ENCODE data around the gene LRRC75A. TPM values are rescaled to one million over a fixed set of nuclear protein-coding genes. Genes with fewer than 3 reads are reported as not detected.

The LRRC75A gene
- total RNA-seq, 1 donor from 2014 or later, result 3.7 TPM

DNA sequence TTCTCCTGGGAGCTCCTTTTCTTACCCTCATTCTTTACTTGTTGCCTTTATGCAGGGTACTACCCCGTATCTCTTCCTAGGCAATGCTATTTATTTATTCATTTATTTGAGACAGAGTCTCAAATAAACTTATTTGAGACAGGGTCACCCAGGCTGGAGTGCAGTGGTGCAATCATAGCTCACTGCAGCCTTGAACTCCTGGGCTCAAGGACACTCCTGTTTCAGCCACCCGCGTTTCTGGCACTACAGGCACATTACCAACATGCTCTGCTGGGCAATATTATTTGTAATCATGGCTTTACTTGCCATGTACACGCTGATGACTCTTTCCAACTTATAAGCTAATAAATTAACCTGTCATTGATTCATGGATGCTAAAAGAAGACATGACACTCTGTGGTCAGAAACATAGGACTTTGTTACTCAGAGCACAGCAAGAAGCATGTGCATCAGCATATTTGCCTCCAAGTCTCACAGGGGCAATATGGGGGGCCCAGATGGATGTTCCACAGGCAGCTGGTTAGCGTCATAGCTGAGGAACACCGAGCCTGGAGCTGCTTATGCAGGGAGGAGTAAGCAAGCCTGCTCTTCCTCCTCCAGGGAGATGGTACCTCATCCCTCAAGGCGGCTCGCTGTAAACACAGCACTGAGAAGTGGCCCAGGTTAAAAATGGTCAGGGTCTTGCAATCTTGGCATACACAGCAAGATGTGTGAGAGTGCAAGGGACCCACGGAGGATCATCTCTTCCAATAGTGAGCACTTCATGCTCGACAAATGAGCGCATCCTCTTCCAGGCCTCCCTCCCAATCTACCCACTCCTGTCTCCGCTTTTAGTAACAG lies 4.2 kb upstream of the LRRC75A start:
- Histone ChIP-seq H3K36me3 (ENCODE audit: control insufficient read depth in 3 of 3, insufficient read depth in 3 of 3, low read length in 3 of 3) (no peaks in the 10 kb centered on the region), H3K4me3 (ENCODE audit: low read length in 3 of 3) (no peak overlapping the region), H3K4me1 (ENCODE audit: control insufficient read depth in 3 of 3, insufficient read depth in 3 of 3, low read length in 3 of 3) (peaks cover 2 to 7% (median 3%) of the 10 kb centered on the region in 3 donors), H3K9me3 (ENCODE audit: control insufficient read depth in 3 of 3, low read length in 3 of 3) (no peaks in the 10 kb centered on the region), H3K27me3 (ENCODE audit: control insufficient read depth in 3 of 3, insufficient read depth in 3 of 3, low read length in 3 of 3) (peaks cover 5 to 11% (median 6%) of the 10 kb centered on the region in 3 donors), H3K27ac (ENCODE audit: low read depth, low read length) (no peak overlapping the region), H3K9ac (ENCODE audit: low read depth in 1 of 3, low read length in 3 of 3) (no peak overlapping the region)

GRCh38 chr17:16495561-16495960 lies 3.6 kb upstream of the LRRC75A start:
- no peaks in the 10 kb centered on the region for H3K36me3 ChIP-seq (ENCODE audit: control insufficient read depth in 3 of 3, insufficient read depth in 3 of 3, low read length in 3 of 3)
- H3K27ac ChIP-seq (ENCODE audit: low read depth, low read length), result no peak overlapping the region
- peaks cover 6 to 11% (median 7%) of the 10 kb centered on the region in 3 donors for H3K4me1 ChIP-seq (ENCODE audit: control insufficient read depth in 3 of 3, insufficient read depth in 3 of 3, low read length in 3 of 3)
- H3K9ac ChIP-seq (ENCODE audit: low read depth in 1 of 3, low read length in 3 of 3), result no peak overlapping the region
- H3K27me3 ChIP-seq (ENCODE audit: control insufficient read depth in 3 of 3, insufficient read depth in 3 of 3, low read length in 3 of 3), result peaks cover 7 to 17% (median 10%) of the 10 kb centered on the region in 3 donors
- no peaks in the 10 kb centered on the region for H3K9me3 ChIP-seq (ENCODE audit: control insufficient read depth in 3 of 3, low read length in 3 of 3)
- H3K4me3 ChIP-seq (ENCODE audit: low read length in 3 of 3), result no peak overlapping the region

GRCh38 chr17:16494059-16494458 lies 2.1 kb upstream of the LRRC75A start:
- Histone ChIP-seq H3K27me3 (ENCODE audit: control insufficient read depth in 3 of 3, insufficient read depth in 3 of 3, low read length in 3 of 3) (peaks cover 7 to 18% (median 10%) of the 10 kb centered on the region in 3 donors), H3K36me3 (ENCODE audit: control insufficient read depth in 3 of 3, insufficient read depth in 3 of 3, low read length in 3 of 3) (no peaks in the 10 kb centered on the region), H3K9me3 (ENCODE audit: control insufficient read depth in 3 of 3, low read length in 3 of 3) (no peaks in the 10 kb centered on the region), H3K4me1 (ENCODE audit: control insufficient read depth in 3 of 3, insufficient read depth in 3 of 3, low read length in 3 of 3) (peaks cover 6 to 11% (median 8%) of the 10 kb centered on the region in 3 donors), H3K27ac (ENCODE audit: low read depth, low read length) (no peak overlapping the region), H3K9ac (ENCODE audit: low read depth in 1 of 3, low read length in 3 of 3) (no peak overlapping the region), H3K4me3 (ENCODE audit: low read length in 3 of 3) (no peak overlapping the region)

DNA sequence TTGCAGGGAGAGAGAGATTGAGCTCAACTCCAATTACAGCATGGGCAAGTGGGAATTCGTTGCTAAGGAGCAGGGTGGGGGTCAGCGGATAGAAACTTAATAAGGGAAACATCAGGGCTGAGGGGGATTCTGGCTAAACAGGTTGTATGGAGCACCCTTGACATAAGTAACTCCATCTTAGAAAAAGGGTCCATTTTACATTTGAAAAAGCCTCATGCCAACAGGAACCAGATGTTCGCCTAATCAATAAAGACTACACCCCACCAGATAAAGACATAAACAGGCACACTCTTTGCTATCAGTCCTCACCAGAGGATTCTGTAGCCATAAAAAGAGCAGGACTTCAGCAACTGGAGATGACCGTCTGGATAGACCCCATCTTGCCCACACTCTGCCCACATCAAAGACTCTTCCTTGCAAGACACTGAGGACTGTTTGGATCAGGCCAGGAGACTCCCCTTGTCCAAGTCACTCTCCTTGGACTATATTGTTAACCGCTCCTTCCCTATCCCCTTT lies 1.6 kb upstream of the LRRC75A start:
- Histone ChIP-seq H3K9ac (ENCODE audit: low read depth in 1 of 3, low read length in 3 of 3) (no peak overlapping the region), H3K36me3 (ENCODE audit: control insufficient read depth in 3 of 3, insufficient read depth in 3 of 3, low read length in 3 of 3) (no peaks in the 10 kb centered on the region)

GRCh38 chr17:16492613-16493530 lies 879 bp upstream of the LRRC75A start:
- Histone ChIP-seq H3K4me1 (ENCODE audit: control insufficient read depth in 3 of 3, insufficient read depth in 3 of 3, low read length in 3 of 3) (peaks cover 16 to 20% (median 18%) of the 10 kb centered on the region in 3 donors), H3K9ac (ENCODE audit: low read depth in 1 of 3, low read length in 3 of 3) (peak overlapping the region in 1 of 3 donors; percentile 45), H3K9me3 (ENCODE audit: control insufficient read depth in 3 of 3, low read length in 3 of 3) (no peaks in the 10 kb centered on the region), H3K27me3 (ENCODE audit: control insufficient read depth in 3 of 3, insufficient read depth in 3 of 3, low read length in 3 of 3) (peaks cover 4 to 9% (median 7%) of the 10 kb centered on the region in 3 donors), H3K36me3 (ENCODE audit: control insufficient read depth in 3 of 3, insufficient read depth in 3 of 3, low read length in 3 of 3) (no peaks in the 10 kb centered on the region), H3K4me3 (ENCODE audit: low read length in 3 of 3) (peak overlapping the region in 2 of 3 donors; percentile 45 to 58), H3K27ac (ENCODE audit: low read depth, low read length) (no peak overlapping the region)

More for the DNA sequence above, 1.6 kb upstream of the LRRC75A start:
- peaks cover 6 to 16% (median 10%) of the 10 kb centered on the region in 3 donors for H3K27me3 ChIP-seq (ENCODE audit: control insufficient read depth in 3 of 3, insufficient read depth in 3 of 3, low read length in 3 of 3)
- no peaks in the 10 kb centered on the region for H3K9me3 ChIP-seq (ENCODE audit: control insufficient read depth in 3 of 3, low read length in 3 of 3)
- H3K4me3 ChIP-seq (ENCODE audit: low read length in 3 of 3), result no peak overlapping the region
- peaks cover 9 to 13% (median 11%) of the 10 kb centered on the region in 3 donors for H3K4me1 ChIP-seq (ENCODE audit: control insufficient read depth in 3 of 3, insufficient read depth in 3 of 3, low read length in 3 of 3)
- no peak overlapping the region for H3K27ac ChIP-seq (ENCODE audit: low read depth, low read length)

DNA sequence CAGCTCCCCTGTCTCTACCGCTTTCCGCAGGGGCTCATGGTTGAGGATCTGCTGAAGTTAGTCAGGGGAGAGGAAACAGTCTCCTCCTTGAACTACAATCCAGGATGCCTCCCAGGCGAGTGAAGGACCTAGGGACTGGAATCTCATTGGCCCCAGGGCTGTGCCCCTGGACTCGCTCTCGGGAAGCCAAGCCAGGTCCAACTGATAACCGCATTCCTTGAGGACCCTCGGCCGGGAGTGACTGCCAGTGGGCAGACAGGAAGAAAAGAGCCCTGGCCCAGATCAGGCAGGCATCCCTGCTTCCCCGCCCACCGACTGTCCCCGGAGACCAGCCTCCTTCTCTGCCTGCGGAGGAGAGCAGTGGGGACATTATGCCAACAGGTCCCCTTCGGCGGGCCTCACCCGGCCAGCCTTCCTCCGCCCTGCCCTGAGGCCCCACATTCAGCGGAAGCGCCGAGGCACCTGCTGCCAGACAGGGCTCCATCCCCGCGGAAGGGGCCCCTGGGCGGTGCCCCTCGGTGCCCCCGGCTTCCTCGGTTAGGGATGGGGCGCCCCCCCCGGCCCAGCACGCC lies 776 bp downstream of the LRRC75A start:
- Histone ChIP-seq H3K9me3 (ENCODE audit: control insufficient read depth in 3 of 3, low read length in 3 of 3) (no peaks in the 10 kb centered on the region), H3K4me3 (ENCODE audit: low read length in 3 of 3) (peak overlapping the region; percentile 17 to 52 (median 41)), H3K27ac (ENCODE audit: low read depth, low read length) (no peak overlapping the region), H3K9ac (ENCODE audit: low read depth in 1 of 3, low read length in 3 of 3) (peak overlapping the region in 1 of 3 donors; percentile 54), H3K36me3 (ENCODE audit: control insufficient read depth in 3 of 3, insufficient read depth in 3 of 3, low read length in 3 of 3) (no peaks in the 10 kb centered on the region), H3K4me1 (ENCODE audit: control insufficient read depth in 3 of 3, insufficient read depth in 3 of 3, low read length in 3 of 3) (peaks cover 32 to 37% (median 33%) of the 10 kb centered on the region in 3 donors), H3K27me3 (ENCODE audit: control insufficient read depth in 3 of 3, insufficient read depth in 3 of 3, low read length in 3 of 3) (peaks cover 3 to 8% (median 4%) of the 10 kb centered on the region in 3 donors)

DNA sequence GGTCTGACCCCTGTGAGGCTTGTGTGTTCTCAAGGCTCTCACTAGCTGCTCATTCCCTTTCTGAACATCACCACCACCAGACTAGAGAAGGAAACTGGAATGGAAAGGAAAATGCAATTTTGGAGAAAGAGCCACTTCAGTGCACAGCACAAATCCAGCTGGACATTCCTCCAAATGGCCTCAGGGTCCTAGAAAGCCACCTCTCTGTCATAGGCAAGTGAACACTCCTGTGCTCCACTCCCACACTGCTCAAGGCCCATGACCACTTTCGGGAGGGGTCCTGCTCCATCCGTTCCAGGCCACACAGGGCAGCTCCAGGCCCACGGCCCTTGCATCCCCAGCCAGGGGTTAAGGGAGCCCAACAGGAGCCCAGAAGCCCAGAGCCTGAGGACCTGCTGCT lies 2.6 kb downstream of the LRRC75A start:
- Histone ChIP-seq H3K27ac (ENCODE audit: low read depth, low read length) (no peak overlapping the region), H3K36me3 (ENCODE audit: control insufficient read depth in 3 of 3, insufficient read depth in 3 of 3, low read length in 3 of 3) (no peaks in the 10 kb centered on the region), H3K27me3 (ENCODE audit: control insufficient read depth in 3 of 3, insufficient read depth in 3 of 3, low read length in 3 of 3) (peaks cover 3 to 8% (median 4%) of the 10 kb centered on the region in 3 donors), H3K9ac (ENCODE audit: low read depth in 1 of 3, low read length in 3 of 3) (no peak overlapping the region), H3K4me3 (ENCODE audit: low read length in 3 of 3) (no peak overlapping the region), H3K9me3 (ENCODE audit: control insufficient read depth in 3 of 3, low read length in 3 of 3) (no peaks in the 10 kb centered on the region), H3K4me1 (ENCODE audit: control insufficient read depth in 3 of 3, insufficient read depth in 3 of 3, low read length in 3 of 3) (peaks cover 39 to 45% (median 41%) of the 10 kb centered on the region in 3 donors)

GRCh38 chr17:16488968-16489337 lies 3.0 kb downstream of the LRRC75A start:
- H3K4me3 ChIP-seq (ENCODE audit: low read length in 3 of 3), result no peak overlapping the region
- H3K4me1 ChIP-seq (ENCODE audit: control insufficient read depth in 3 of 3, insufficient read depth in 3 of 3, low read length in 3 of 3), result peaks cover 39 to 45% (median 41%) of the 10 kb centered on the region in 3 donors
- peak overlapping the region in 1 of 3 donors; percentile 8 for H3K9ac ChIP-seq (ENCODE audit: low read depth in 1 of 3, low read length in 3 of 3)
- no peak overlapping the region for H3K27ac ChIP-seq (ENCODE audit: low read depth, low read length)
- no peaks in the 10 kb centered on the region for H3K9me3 ChIP-seq (ENCODE audit: control insufficient read depth in 3 of 3, low read length in 3 of 3)
- peaks cover 3 to 8% (median 4%) of the 10 kb centered on the region in 3 donors for H3K27me3 ChIP-seq (ENCODE audit: control insufficient read depth in 3 of 3, insufficient read depth in 3 of 3, low read length in 3 of 3)
- H3K36me3 ChIP-seq (ENCODE audit: control insufficient read depth in 3 of 3, insufficient read depth in 3 of 3, low read length in 3 of 3), result no peaks in the 10 kb centered on the region

DNA sequence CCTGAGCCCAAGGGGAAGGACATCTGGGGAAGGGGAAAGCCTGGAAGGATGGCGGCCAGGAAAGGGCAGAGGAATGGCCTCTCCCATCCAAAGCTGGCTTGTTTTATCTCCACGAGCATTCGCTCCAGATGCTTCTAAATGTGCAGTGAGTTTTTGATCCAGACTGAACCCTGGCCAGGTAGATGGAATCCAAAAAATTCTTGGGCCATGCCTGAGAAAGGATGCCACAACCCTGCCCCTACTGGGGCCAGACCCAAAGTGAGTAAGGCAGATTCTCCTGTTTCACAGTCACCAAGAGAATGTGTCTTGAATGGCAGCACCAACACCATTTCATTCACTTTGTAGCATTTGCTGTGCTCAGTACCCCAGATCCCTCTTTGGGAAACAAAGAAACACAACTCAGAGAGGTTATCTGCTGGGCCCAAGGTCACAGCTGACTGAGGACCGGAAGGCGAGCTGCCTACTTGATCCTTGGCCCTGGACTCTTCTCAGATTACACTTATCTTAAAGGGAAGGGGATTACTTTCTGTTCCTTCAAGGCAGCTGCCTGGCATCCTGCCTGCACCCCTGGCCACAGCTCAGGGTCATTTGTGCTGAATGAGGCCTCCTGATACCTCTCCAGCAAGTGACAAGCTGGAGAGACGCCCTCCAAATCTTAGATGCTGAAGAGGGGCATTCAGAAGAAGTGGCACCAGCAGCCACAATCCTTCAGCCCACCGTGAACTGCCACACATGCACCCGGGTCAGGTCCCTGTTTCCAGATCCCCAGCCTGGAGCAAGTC lies 3.6 kb downstream of the LRRC75A start:
- Histone ChIP-seq H3K4me3 (ENCODE audit: low read length in 3 of 3) (no peak overlapping the region), H3K36me3 (ENCODE audit: control insufficient read depth in 3 of 3, insufficient read depth in 3 of 3, low read length in 3 of 3) (no peaks in the 10 kb centered on the region), H3K4me1 (ENCODE audit: control insufficient read depth in 3 of 3, insufficient read depth in 3 of 3, low read length in 3 of 3) (peaks cover 39 to 45% (median 41%) of the 10 kb centered on the region in 3 donors), H3K27me3 (ENCODE audit: control insufficient read depth in 3 of 3, insufficient read depth in 3 of 3, low read length in 3 of 3) (peaks cover 3 to 8% (median 4%) of the 10 kb centered on the region in 3 donors), H3K9me3 (ENCODE audit: control insufficient read depth in 3 of 3, low read length in 3 of 3) (no peaks in the 10 kb centered on the region), H3K9ac (ENCODE audit: low read depth in 1 of 3, low read length in 3 of 3) (peak overlapping the region in 2 of 3 donors; percentile 8 to 19), H3K27ac (ENCODE audit: low read depth, low read length) (no peak overlapping the region)

Data from skeletal muscle tissue (tissue), 4 donors.